ENCODE data around the gene SAMD4A. TPM values are rescaled to one million over a fixed set of nuclear protein-coding genes. Genes with fewer than 3 reads are reported as not detected.

SAMD4A gene
- total and polyA plus RNA-seq, 2 of the 4 experiments (the other 2 are of a cell fraction) = 22.9 to 38.2 TPM

GRCh38 chr14:54662491-54663133, 95.7 kb downstream of the SAMD4A start:
- Histone ChIP-seq H2BK120ac (ENCODE audit: low read depth, low read length) (no peak overlapping the region), H3K27ac (ENCODE audit: insufficient read depth, low read length) (no peak overlapping the region), H3K56ac (ENCODE audit: extremely low read depth, insufficient read depth, low read length) (no peak overlapping the region), H2AK9ac (replicated peaks; ENCODE audit: low read depth, low read length, poor library complexity) (no peak overlapping the region), H4K5ac (ENCODE audit: low read depth, low read length) (no peak overlapping the region), H2BK20ac (ENCODE audit: low read depth, low read length) (no peak overlapping the region), H3K14ac (replicated peaks; ENCODE audit: low read depth, low read length) (no peak overlapping the region), H4K20me1 (ENCODE audit: insufficient read depth, low read length) (peaks cover 69% of the 10 kb centered on the region), H3K27me3 (ENCODE audit: control insufficient read depth, insufficient read depth, low read length) (no peaks in the 10 kb centered on the region), H3K4me3 (ENCODE audit: insufficient read depth, low read depth, low read length) (no peak overlapping the region), H3K4ac (ENCODE audit: low read depth, low read length) (no peak overlapping the region), H2AFZ (replicated peaks; ENCODE audit: low read length, poor library complexity) (no peak overlapping the region), H3K4me1 (ENCODE audit: control insufficient read depth, insufficient read depth, low read length) (peaks cover 7% of the 10 kb centered on the region; the same call in 1 of the 2 replicates), H4K91ac (ENCODE audit: insufficient read depth, low read depth, low read length) (no peak overlapping the region), H3K4me2 (ENCODE audit: low read depth, low read length) (no peak overlapping the region), H2AK5ac (ENCODE audit: low read depth, low read length) (no peak overlapping the region), H3K9me1 (ENCODE audit: insufficient read depth, low read length) (peaks cover 49% of the 10 kb centered on the region), H3K9me3 (ENCODE audit: control insufficient read depth, insufficient read depth, low read length) (no peaks in the 10 kb centered on the region), H3K79me1 (ENCODE audit: low read depth in 1 of 2, low read length in 2 of 2) (peaks cover 59 to 89% of the 10 kb centered on the region in 2 experiments), H2BK5ac (ENCODE audit: low read depth, low read length, poor library complexity, severe bottlenecking) (no peak overlapping the region), H3K36me3 (ENCODE audit: control insufficient read depth, insufficient read depth, low read length) (0 out of 2 replicates have a peak, but pooled peaks cover 2% of the 10 kb centered on the region), H4K8ac (ENCODE audit: low read depth in 2 of 2, low read length in 2 of 2) (no peak overlapping the region), H2BK15ac (ENCODE audit: low read depth, low read length) (no peak overlapping the region), H3K23ac (ENCODE audit: low read depth, low read length) (no peak overlapping the region), H3K9ac (ENCODE audit: low read depth, low read length) (no peak overlapping the region), H3K18ac (ENCODE audit: low read depth, low read length) (no peak overlapping the region)
- ChIA-PET POLR2A (ENCODE audit: unreplicated experiment) (no interaction called here), CTCF (interaction anchor here (0.8 kb wide), 1 partner anchor 97 kb away, joined by 3 read pairs; no protein-coding TSS in a partner anchor)
- intact Hi-C loops (cut with micrococcal nuclease) (no loop called here), in situ Hi-C loops (cut with MboI; ENCODE audit: low sequenced_read_pairs) (no loop called here), dilution Hi-C loops (cut with HindIII; ENCODE audit: low sequenced_read_pairs, unreplicated experiment) (no loop called here)
- TF ChIP-seq BHLHE40 (IDR thresholded peaks at IDR 0.05; ENCODE audit: low read depth, low read length) (no peak), CHD1 (IDR thresholded peaks at IDR 0.05; ENCODE audit: low read depth, low read length) (no peak), MAFK (IDR thresholded peaks at IDR 0.05; ENCODE audit: low read depth, low read length) (no peak), ELK1 (IDR thresholded peaks at IDR 0.05; ENCODE audit: borderline replicate concordance, low read depth, low read length) (no peak), USF2 (IDR thresholded peaks at IDR 0.05; ENCODE audit: low read depth, low read length) (no peak), CTCF (conservative IDR thresholded peaks at IDR 0.05; ENCODE audit: low read depth, low read length) (no peak), FOS (IDR thresholded peaks at IDR 0.05; ENCODE audit: low read depth, low read length) (no peak), MXI1 (IDR thresholded peaks at IDR 0.05; ENCODE audit: borderline replicate concordance, low read depth, low read length) (no peak)
- 100% methylated on average over 1 of the region's 7 CpGs; no CpG with 5 or more reads in 1 of the 2 experiments for WGBS, 2 experiments (ENCODE audit: extremely low coverage in 2 of 2, insufficient read length in 1 of 2)
- ATAC-seq (ENCODE audit: low read depth) = no peak
- no peak for DNase-seq
- no TSS peak for BruUV-seq (replicated peaks)
